HCT116 (cell line): Measurements from ENCODE around the gene ST6GALNAC2. TPM values are rescaled to one million over a fixed set of nuclear protein-coding genes. Genes with fewer than 3 reads are reported as not detected.

Experiments used
- ATAC-seq: fragments of 200-7000 bp; cut with Tn5 transposase; 2 replicates; pipeline ENCODE4 v1.9.1; 2020; ENCODE audit warnings: mild to moderate bottlenecking, moderate library complexity
- BruUV-seq: library from RNA; stranded (reverse); fragments of 400-500 nt; replicated peaks from 2 replicates; lab custom pipeline; 2021; lab: Mats Ljungman, UMichigan
- CTCF ChIA-PET: fragments of 300-600 bp; sonication (Branson Sonifier 250); formaldehyde crosslinking; loops from one replicate; lab custom pipeline; 2021; ENCODE audit warnings: antibody characterized with exemption; lab: Charles Lee
- POLR2A ChIA-PET: fragments of 300-600, 350-600 bp; sonication (Branson Sonifier 250); formaldehyde crosslinking; loops from one replicate; lab custom pipeline; 2021; ENCODE audit warnings: antibody characterized with exemption; lab: Charles Lee
- RAD21 ChIA-PET, 2 experiments: fragments of 300-600 bp; sonication (Branson Sonifier 250); formaldehyde crosslinking; loops; one replicate each; lab custom pipeline; 2023; ENCODE audit warnings: low total read pairs in 2 of 2; ENCODE audit not compliant: uncharacterized antibody in 2 of 2, unreplicated experiment in 2 of 2, low non-redundant PET in 1 of 2; lab: Charles Lee
- DNase-seq: peaks from one replicate; pipeline ENCODE4 v3.0.0-alpha.2; 2010; ENCODE audit warnings: low read depth, low spot score
- H2AFZ ChIP-seq: fragments of 200-600 bp; shearing (Covaris generic), sonication (generic); 2 replicates; pipeline ENCODE4 v1.6.1; 2017; ENCODE audit warnings: low read depth, mixed run types, mixed read lengths, antibody characterized with exemption, low read length; ENCODE audit not compliant: poor library complexity, severe bottlenecking
- H3K27ac ChIP-seq: 2 replicates; pipeline ENCODE4 v1.5.1; 2012; ENCODE audit warnings: low read depth, low read length
- H3K27me3 ChIP-seq: fragments of 200-600 bp; sonication (generic); 2 replicates; pipeline ENCODE4 v1.6.1; 2016; ENCODE audit warnings: mixed run types, low read length, mixed read lengths; ENCODE audit not compliant: insufficient read depth
- H3K36me3 ChIP-seq, 2 experiments: fragments of 200-500 bp in 1 of 2; fragments of 200-600 bp in 1 of 2; sonication (Bioruptor generic) in 1 of 2; sonication (generic) in 1 of 2; 2 replicates each; pipeline versions ENCODE4 v1.5.1 to v1.6.1; 2014 to 2016; ENCODE audit warnings: low read length in 2 of 2, inconsistent platforms in 1 of 2, mixed read lengths in 1 of 2, mixed run types in 1 of 2; ENCODE audit not compliant: insufficient read depth in 2 of 2, control insufficient read depth in 1 of 2
- H3K4me1 ChIP-seq, 2 experiments: fragments of 200-600 bp in 1 of 2; sonication (generic) in 1 of 2; 2 replicates each; pipeline versions ENCODE4 v1.5.1 to v1.6.1; 2012 to 2017; ENCODE audit warnings: low read length in 2 of 2, inconsistent platforms in 1 of 2, mild to moderate bottlenecking in 1 of 2, mixed read lengths in 1 of 2, mixed run types in 1 of 2, moderate library complexity in 1 of 2; ENCODE audit not compliant: insufficient read depth in 2 of 2, control insufficient read depth in 1 of 2
- H3K4me2 ChIP-seq: fragments of 200-600 bp; sonication (generic); 2 replicates; pipeline ENCODE4 v1.6.1; 2017; ENCODE audit warnings: mixed run types, low read length, mixed read lengths
- H3K4me3 ChIP-seq, 2 experiments: fragments of 200-600 bp in 1 of 2; sonication (generic) in 1 of 2; replicated peaks in 1 of 2; 2 replicates each; pipeline ENCODE4 v1.5.1; 2011 to 2016; ENCODE audit warnings: low read length in 2 of 2, control low read depth in 1 of 2, low read depth in 1 of 2, mild to moderate bottlenecking in 1 of 2, mixed read lengths in 1 of 2, mixed run types in 1 of 2
- H3K79me2 ChIP-seq: fragments of 200-600 bp; sonication (generic); 2 replicates; pipeline ENCODE4 v1.6.1; 2017; ENCODE audit warnings: mild to moderate bottlenecking, mixed run types, low read length, moderate library complexity, mixed read lengths; ENCODE audit not compliant: insufficient read depth
- H3K9ac ChIP-seq: fragments of 200-600 bp; sonication (generic); 2 replicates; pipeline ENCODE4 v1.6.1; 2016; ENCODE audit warnings: low read length, mixed read lengths
- H3K9me2 ChIP-seq: fragments of 200-600 bp; sonication (generic), shearing (Covaris generic); 2 replicates; pipeline ENCODE4 v1.6.1; 2017; ENCODE audit warnings: mixed run types, mild to moderate bottlenecking, moderate library complexity; ENCODE audit not compliant: insufficient read depth
- H3K9me3 ChIP-seq, 2 experiments: fragments of 200-500 bp in 1 of 2; fragments of 200-600 bp in 1 of 2; sonication (Bioruptor generic) in 1 of 2; sonication (generic) in 1 of 2; 2 replicates each; pipeline ENCODE4 v1.6.1; 2014 to 2017; ENCODE audit warnings: low read length in 2 of 2, mixed read lengths in 2 of 2, inconsistent platforms in 1 of 2, low read depth in 1 of 2, mild to moderate bottlenecking in 1 of 2, mixed run types in 1 of 2, moderate library complexity in 1 of 2; ENCODE audit not compliant: control insufficient read depth in 1 of 2, insufficient read depth in 1 of 2
- H4K20me1 ChIP-seq: fragments of 200-600 bp; sonication (generic), shearing (Covaris generic); 2 replicates; pipeline ENCODE4 v1.6.1; 2017; ENCODE audit warnings: mixed run types, mild to moderate bottlenecking, moderate library complexity; ENCODE audit not compliant: insufficient read depth
- ATF3 ChIP-seq: IDR thresholded peaks from 2 replicates; pipeline ENCODE4 v1.6.1; 2012
- CEBPB ChIP-seq: IDR thresholded peaks from 2 replicates; pipeline ENCODE4 v1.6.1; 2012; ENCODE audit warnings: low read depth
- ELF1 ChIP-seq: IDR thresholded peaks from 2 replicates; pipeline ENCODE4 v1.6.1; 2012; ENCODE audit warnings: low read depth, borderline replicate concordance
- EZH2 ChIP-seq: fragments of 200-600 bp; sonication (generic); IDR thresholded peaks from 2 replicates; pipeline ENCODE4 v1.6.1; 2017; ENCODE audit warnings: antibody characterized with exemption, mixed run types
- EZH2phosphoT487 ChIP-seq: fragments of 200-600 bp; IDR thresholded peaks from 2 replicates; pipeline ENCODE4 v1.6.1; 2018; ENCODE audit warnings: antibody characterized with exemption, borderline replicate concordance
- FOSL1 ChIP-seq: IDR thresholded peaks from 2 replicates; pipeline ENCODE4 v1.6.1; 2012; ENCODE audit warnings: low read depth
- JUND ChIP-seq: IDR thresholded peaks from 2 replicates; pipeline ENCODE4 v1.6.1; 2012
- POLR2A ChIP-seq: IDR thresholded peaks from 2 replicates; pipeline ENCODE4 v1.7.0; 2011; ENCODE audit warnings: borderline replicate concordance; ENCODE audit not compliant: insufficient read depth, insufficient read length; ENCODE audit errors: extremely low read depth
- POLR2AphosphoS5 ChIP-seq: IDR thresholded peaks from 2 replicates; pipeline ENCODE4 v1.6.1; 2011; ENCODE audit warnings: mild to moderate bottlenecking, low read depth, low read length, moderate library complexity
- RAD21 ChIP-seq: IDR thresholded peaks from 2 replicates; pipeline ENCODE4 v1.6.1; 2012; ENCODE audit warnings: low read depth, mild to moderate bottlenecking
- SIN3A ChIP-seq: IDR thresholded peaks from 2 replicates; pipeline ENCODE4 v1.6.1; 2012; ENCODE audit warnings: low read depth
- SP1 ChIP-seq: IDR thresholded peaks from 2 replicates; pipeline ENCODE4 v1.6.1; 2012; ENCODE audit warnings: low read depth
- SRF ChIP-seq: IDR thresholded peaks from 2 replicates; pipeline ENCODE4 v1.6.1; 2012; ENCODE audit warnings: low read depth
- intact Hi-C: fragments of 100-400 bp; cut with micrococcal nuclease; formaldehyde crosslinking; loops from 2 replicates; pipeline ENCODE4 v1.10.0; 2022
- total RNA-seq: library from RNA; stranded (reverse); gene quantifications from one replicate; pipeline ENCODE4 v1.2.1, GENCODE V29; 2021; ENCODE audit not compliant: unreplicated experiment
- TF ChIP-seq, protein P1 (sequence below): IDR thresholded peaks from 2 replicates; pipeline ENCODE4 v1.6.1; 2012
- TF ChIP-seq, protein P2 (sequence below): IDR thresholded peaks from 2 replicates; pipeline ENCODE4 v1.6.1; 2011; ENCODE audit warnings: mild to moderate bottlenecking, low read length, moderate library complexity; ENCODE audit not compliant: insufficient replicate concordance; ENCODE audit errors: extremely low read depth

The ST6GALNAC2 gene
- total RNA-seq, 1 experiment from 2014 or later, result 14.7 TPM

DNA sequence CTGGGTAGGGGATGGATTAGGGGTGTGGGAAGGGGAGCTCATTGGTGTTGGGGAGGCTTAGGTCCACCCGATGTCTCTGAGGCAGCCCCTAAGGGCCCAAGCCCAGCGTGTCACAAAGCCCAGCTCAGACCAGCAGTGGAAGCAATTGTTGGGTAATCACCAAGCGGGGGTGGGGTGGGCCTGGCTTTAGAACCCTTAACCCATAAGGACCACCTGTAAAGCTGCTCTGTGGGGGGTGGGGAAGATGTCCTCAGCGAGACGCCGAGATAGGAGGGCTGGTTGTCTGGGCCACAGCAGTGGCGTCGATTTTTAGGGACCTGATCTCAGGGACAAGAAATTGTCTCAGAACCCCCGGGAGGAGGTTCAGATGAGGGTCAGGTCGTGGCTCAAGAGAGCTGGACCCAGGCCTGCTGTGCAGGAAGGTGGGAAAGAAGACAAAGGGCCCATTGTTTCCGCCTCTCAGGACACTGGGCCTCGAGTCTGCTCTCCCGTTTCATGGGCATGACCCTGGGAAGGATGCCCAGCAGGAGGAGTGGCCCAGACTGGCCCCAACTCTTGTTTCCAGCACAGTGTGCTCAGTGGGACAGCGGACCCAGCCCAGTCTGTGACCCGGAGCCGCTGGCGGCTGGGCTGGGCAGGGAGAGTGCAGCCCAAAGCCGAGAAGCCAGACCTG lies 15.9 kb downstream of the ST6GALNAC2 start:
- H3K79me2 ChIP-seq, result peaks cover 15% of the 10 kb centered on the region; the same call in 1 of the 2 replicates
- H2AFZ ChIP-seq, result no peak overlapping the region
- H3K9me2 ChIP-seq, result no peaks in the 10 kb centered on the region
- no peaks in the 10 kb centered on the region for H3K27me3 ChIP-seq
- RAD21 ChIA-PET, result no interaction called here
- H3K9ac ChIP-seq, result no peak overlapping the region
- no TSS peak for BruUV-seq
- DNase-seq (no peak), ATAC-seq (peak; percentile 30)
- peaks cover under 1 to 25% of the 10 kb centered on the region in 2 experiments; a peak in 3 of 4 replicates for H3K36me3 ChIP-seq
- CTCF ChIA-PET, result no interaction called here
- H4K20me1 ChIP-seq, result peaks cover 22% of the 10 kb centered on the region; the same call in 1 of the 2 replicates
- no peak overlapping the region for H3K4me3 ChIP-seq
- H3K27ac ChIP-seq, result peak overlapping the region; percentile 7; the same call in 1 of the 2 replicates
- H3K4me2 ChIP-seq, result no peak overlapping the region
- TF ChIP-seq EZH2 (no peak), POLR2AphosphoS5 (0 out of 2 replicates have a peak, but pooled peaks have one; percentile 26)
- intact Hi-C loops, result no loop called here
- H3K4me1 ChIP-seq, result peaks cover 0 to 25% of the 10 kb centered on the region in 2 experiments; a peak in 1 of 4 replicates
- no peaks in the 10 kb centered on the region for H3K9me3 ChIP-seq
- POLR2A ChIA-PET, result interaction anchor here (0.8 kb wide), 2 partner anchors 21 to 42 kb away, joined by 3 read pairs; no protein-coding TSS in a partner anchor

- Histone ChIP-seq H3K4me1 (peaks cover 0 to 25% of the 10 kb centered on the region in 2 experiments; a peak in 1 of 4 replicates), H3K36me3 (peaks cover 6 to 27% of the 10 kb centered on the region in 2 experiments; a peak in 3 of 4 replicates), H2AFZ (no peak overlapping the region), H3K79me2 (peaks cover 19% of the 10 kb centered on the region; the same call in 1 of the 2 replicates), H3K4me3 (no peak overlapping the region), H3K4me2 (no peak overlapping the region), H3K9me3 (no peaks in the 10 kb centered on the region), H3K9me2 (no peaks in the 10 kb centered on the region), H4K20me1 (peaks cover 26% of the 10 kb centered on the region; the same call in 1 of the 2 replicates), H3K27me3 (no peaks in the 10 kb centered on the region), H3K9ac (no peak overlapping the region), H3K27ac (no peak overlapping the region)
- POLR2A ChIA-PET, result interaction anchor here (0.8 to 3.7 kb wide), 2 partner anchors 11 to 20 kb away, joined by 3 to 26 read pairs; no protein-coding TSS in a partner anchor
- intact Hi-C loops, result no loop called here
- no TSS peak for BruUV-seq
- ATAC-seq (no peak), DNase-seq (no peak)
- RAD21 ChIA-PET, result no interaction called here
- CTCF ChIA-PET, result no interaction called here
- no peak for TF ChIP-seq EZH2
- no peak for TF ChIP-seq SP1
- TF ChIP-seq EZH2phosphoT487, result no peak
- TF ChIP-seq, protein P1, sequence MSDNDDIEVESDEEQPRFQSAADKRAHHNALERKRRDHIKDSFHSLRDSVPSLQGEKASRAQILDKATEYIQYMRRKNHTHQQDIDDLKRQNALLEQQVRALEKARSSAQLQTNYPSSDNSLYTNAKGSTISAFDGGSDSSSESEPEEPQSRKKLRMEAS, result no peak
- no peak for TF ChIP-seq JUND
- no peak for TF ChIP-seq SRF
- no peak for TF ChIP-seq RAD21
- no peak for TF ChIP-seq CEBPB
- no peak for TF ChIP-seq ATF3
- TF ChIP-seq ELF1, result no peak
- TF ChIP-seq POLR2A, result no peak
- TF ChIP-seq, protein P2, sequence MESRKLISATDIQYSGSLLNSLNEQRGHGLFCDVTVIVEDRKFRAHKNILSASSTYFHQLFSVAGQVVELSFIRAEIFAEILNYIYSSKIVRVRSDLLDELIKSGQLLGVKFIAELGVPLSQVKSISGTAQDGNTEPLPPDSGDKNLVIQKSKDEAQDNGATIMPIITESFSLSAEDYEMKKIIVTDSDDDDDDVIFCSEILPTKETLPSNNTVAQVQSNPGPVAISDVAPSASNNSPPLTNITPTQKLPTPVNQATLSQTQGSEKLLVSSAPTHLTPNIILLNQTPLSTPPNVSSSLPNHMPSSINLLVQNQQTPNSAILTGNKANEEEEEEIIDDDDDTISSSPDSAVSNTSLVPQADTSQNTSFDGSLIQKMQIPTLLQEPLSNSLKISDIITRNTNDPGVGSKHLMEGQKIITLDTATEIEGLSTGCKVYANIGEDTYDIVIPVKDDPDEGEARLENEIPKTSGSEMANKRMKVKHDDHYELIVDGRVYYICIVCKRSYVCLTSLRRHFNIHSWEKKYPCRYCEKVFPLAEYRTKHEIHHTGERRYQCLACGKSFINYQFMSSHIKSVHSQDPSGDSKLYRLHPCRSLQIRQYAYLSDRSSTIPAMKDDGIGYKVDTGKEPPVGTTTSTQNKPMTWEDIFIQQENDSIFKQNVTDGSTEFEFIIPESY, result no peak
- no peak for TF ChIP-seq SIN3A
- no peak for TF ChIP-seq FOSL1
Observed at GRCh38 chr17:76568811-76569221, 16.8 kb downstream of the ST6GALNAC2 start.
